Amniotic epithelial cell (primary cell): ENCODE measurements around the gene ECHDC3.
A peak's percentile ranks its signal among the peaks of the same experiment; 100 is the strongest.

Experiments
- DNase-seq: peaks from one replicate; pipeline ENCODE4 v3.0.0-alpha.2; 2010; ENCODE audit warnings: low read depth

The ECHDC3 gene

GRCh38 chr10:11782793-11783557, 40.8 kb downstream of the ECHDC3 start:
- peak; percentile 62 for DNase-seq

- no peak for DNase-seq
Observed at GRCh38 chr10:11783558-11783865, 41.3 kb downstream of the ECHDC3 start.

GRCh38 chr10:11787374-11787773, 45.2 kb downstream of the ECHDC3 start:
- DNase-seq, result no peak

GRCh38 chr10:11787846-11788245, 45.7 kb downstream of the ECHDC3 start:
- no peak for DNase-seq

GRCh38 chr10:11789306-11789705, 47.1 kb downstream of the ECHDC3 start:
- no peak for DNase-seq

GRCh38 chr10:11789956-11790355, 47.8 kb downstream of the ECHDC3 start:
- DNase-seq, result no peak

- DNase-seq, result peak; percentile 63
Observed at GRCh38 chr10:11793762-11794479, 51.7 kb downstream of the ECHDC3 start.

GRCh38 chr10:11794566-11794965, 52.4 kb downstream of the ECHDC3 start:
- DNase-seq, result no peak

- DNase-seq, result no peak
Observed at GRCh38 chr10:11795101-11795920, 53.1 kb downstream of the ECHDC3 start.

- DNase-seq, result no peak
Observed at GRCh38 chr10:11796474-11796873, 54.3 kb downstream of the ECHDC3 start.

- no peak for DNase-seq
Observed at GRCh38 chr10:11797281-11797680, 55.1 kb downstream of the ECHDC3 start.

GRCh38 chr10:11797847-11798633, 55.9 kb downstream of the ECHDC3 start:
- DNase-seq, result no peak

GRCh38 chr10:11798845-11799735, 56.9 kb downstream of the ECHDC3 start:
- no peak for DNase-seq

GRCh38 chr10:11799736-11800080, 57.5 kb downstream of the ECHDC3 start:
- DNase-seq, result no peak

- no peak for DNase-seq
Observed at GRCh38 chr10:11804336-11804735, 62.2 kb downstream of the ECHDC3 start.

GRCh38 chr10:11805792-11806191, 63.6 kb downstream of the ECHDC3 start:
- DNase-seq, result no peak

- DNase-seq, result no peak
Observed at GRCh38 chr10:11806706-11807105, 64.5 kb downstream of the ECHDC3 start.

- no peak for DNase-seq
Observed at GRCh38 chr10:11808808-11809207, 66.6 kb downstream of the ECHDC3 start.

- DNase-seq, result no peak
Observed at GRCh38 chr10:11810313-11810766, 68.2 kb downstream of the ECHDC3 start.

GRCh38 chr10:11810973-11811372, 68.8 kb downstream of the ECHDC3 start:
- DNase-seq, result no peak

- no peak for DNase-seq
Observed at GRCh38 chr10:11813177-11813576, 71.0 kb downstream of the ECHDC3 start.
